MM.1S (cell line): Measurements from ENCODE around the gene TYK2.

ENCODE experiments used
- CTCF ChIP-seq: fragments of 300-600 bp; sonication (generic); IDR thresholded peaks from 2 replicates; pipeline ENCODE4 v1.5.1; 2016; ENCODE audit warnings: antibody characterized with exemption, low read length, mixed read lengths
- EZH2phosphoT487 ChIP-seq: fragments of 300-600 bp; sonication (generic); IDR thresholded peaks from 2 replicates; pipeline ENCODE4 v1.6.1; 2018; ENCODE audit warnings: antibody characterized with exemption, low read length

DNA sequence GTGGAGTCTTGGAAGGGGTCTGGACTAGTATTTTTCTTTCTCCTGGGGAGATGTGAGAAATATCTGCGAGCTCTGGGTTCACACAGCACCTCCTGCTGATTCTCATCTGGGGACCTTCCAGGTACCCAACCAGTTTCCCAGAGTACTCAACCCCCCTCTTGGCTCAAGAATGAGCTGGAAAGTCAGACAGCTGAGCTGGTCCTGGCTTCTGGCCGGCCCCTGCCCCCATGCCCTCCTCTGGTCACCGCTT lies 37.8 kb upstream of the TYK2 start:
- no peak for TF ChIP-seq CTCF
- TF ChIP-seq EZH2phosphoT487, result no peak
